Measurements from ENCODE around the gene PET117.
"Not testable (repeated sequence)": the region's sequence is repeated elsewhere in the genome, so short reads cannot be mapped to it uniquely, and the experiment has no call there.

PET117 gene

GRCh38 chr20:18101125-18101810, 36.4 kb upstream of the PET117 start:
- Histone ChIP-seq H3K9me3 (no peaks in the 10 kb centered on the region), H3K4me2 (no peak overlapping the region), H3K4me3 (no peak overlapping the region), H3K27me3 (no peaks in the 10 kb centered on the region), H4K20me1 (no peaks in the 10 kb centered on the region), H3K9ac (no peak overlapping the region), H3K4me1 (no peaks in the 10 kb centered on the region), H3K27ac (no peak overlapping the region), H3K36me3 (no peaks in the 10 kb centered on the region)
- TF ChIP-seq Cebpa-rat (IDR thresholded peaks at IDR 0.05) = no peak

GRCh38 chr20:18103497-18103896, 34.2 kb upstream of the PET117 start:
- no peak overlapping the region for H3K27ac ChIP-seq
- no peak overlapping the region for H3K4me2 ChIP-seq
- no peak overlapping the region for H3K9ac ChIP-seq
- no peaks in the 10 kb centered on the region for H3K4me1 ChIP-seq
- no peaks in the 10 kb centered on the region for H3K36me3 ChIP-seq
- H3K27me3 ChIP-seq = no peaks in the 10 kb centered on the region
- 0 out of 2 replicates have a peak, but pooled peaks cover 5% of the 10 kb centered on the region for H3K9me3 ChIP-seq
- no peak overlapping the region for H3K4me3 ChIP-seq
- TF ChIP-seq Cebpa-rat (IDR thresholded peaks at IDR 0.05) = no peak
- H4K20me1 ChIP-seq = no peaks in the 10 kb centered on the region

- H3K4me1 ChIP-seq = no peaks in the 10 kb centered on the region
- no peak overlapping the region for H3K4me2 ChIP-seq
- TF ChIP-seq Cebpa-rat (IDR thresholded peaks at IDR 0.05) = no peak
- H3K9ac ChIP-seq = no peak overlapping the region
- H3K36me3 ChIP-seq = no peaks in the 10 kb centered on the region
- 0 out of 2 replicates have a peak, but pooled peaks cover 5% of the 10 kb centered on the region for H3K9me3 ChIP-seq
- no peaks in the 10 kb centered on the region for H3K27me3 ChIP-seq
- no peak overlapping the region for H3K4me3 ChIP-seq
- H4K20me1 ChIP-seq = no peaks in the 10 kb centered on the region
- H3K27ac ChIP-seq = no peak overlapping the region
Observed at GRCh38 chr20:18108326-18108725, 29.3 kb upstream of the PET117 start.

GRCh38 chr20:18128574-18128973, 9.1 kb upstream of the PET117 start:
- Histone ChIP-seq H3K4me1 (peaks cover 12% of the 10 kb centered on the region), H3K4me2 (peak overlapping the region; percentile 34)
- H3K4me3 ChIP-seq, H3K27me3 ChIP-seq, H3K9ac ChIP-seq, H3K36me3 ChIP-seq, H3K9me3 ChIP-seq, H4K20me1 ChIP-seq, H3K27ac ChIP-seq: not testable (repeated sequence)

- Histone ChIP-seq H4K20me1 (no peaks in the 10 kb centered on the region), H3K9ac (no peak overlapping the region), H3K4me1 (peaks cover 18% of the 10 kb centered on the region), H3K36me3 (no peaks in the 10 kb centered on the region), H3K4me3 (no peak overlapping the region), H3K27me3 (no peaks in the 10 kb centered on the region), H3K4me2 (no peak overlapping the region), H3K9me3 (no peaks in the 10 kb centered on the region), H3K27ac (no peak overlapping the region)
- no peak for TF ChIP-seq Cebpa-rat (IDR thresholded peaks at IDR 0.05)
Observed at GRCh38 chr20:18132663-18133062, 5.0 kb upstream of the PET117 start.

GRCh38 chr20:18133962-18134361, 3.7 kb upstream of the PET117 start:
- peaks cover 12% of the 10 kb centered on the region for H3K4me1 ChIP-seq
- no peaks in the 10 kb centered on the region for H3K27me3 ChIP-seq
- H3K9ac ChIP-seq = no peak overlapping the region
- H4K20me1 ChIP-seq = no peaks in the 10 kb centered on the region
- no peaks in the 10 kb centered on the region for H3K36me3 ChIP-seq
- H3K4me3 ChIP-seq = no peak overlapping the region
- no peaks in the 10 kb centered on the region for H3K9me3 ChIP-seq
- no peak for TF ChIP-seq Cebpa-rat (IDR thresholded peaks at IDR 0.05)
- H3K27ac ChIP-seq = no peak overlapping the region
- no peak overlapping the region for H3K4me2 ChIP-seq

- Histone ChIP-seq H3K4me3 (peak overlapping the region; percentile 96), H3K4me2 (peak overlapping the region; percentile 90)
Observed at GRCh38 chr20:18138266-18138582, 561 bp downstream of the PET117 start.

GRCh38 chr20:18138639-18139583, 1.2 kb downstream of the PET117 start:
- Histone ChIP-seq H3K4me1 (peaks cover 26% of the 10 kb centered on the region), H3K9ac (peak overlapping the region; percentile 95)

More at GRCh38 chr20:18138266-18138582, 561 bp downstream of the PET117 start:
- peaks cover 26% of the 10 kb centered on the region for H3K4me1 ChIP-seq
- no peak for TF ChIP-seq Cebpa-rat (IDR thresholded peaks at IDR 0.05)
- H3K9me3 ChIP-seq = no peaks in the 10 kb centered on the region
- H3K27me3 ChIP-seq = no peaks in the 10 kb centered on the region
- peak overlapping the region; percentile 95 for H3K9ac ChIP-seq
- H4K20me1 ChIP-seq = peaks cover 11% of the 10 kb centered on the region; the same call in 1 of the 2 replicates
- peaks cover 18% of the 10 kb centered on the region for H3K36me3 ChIP-seq
- peak overlapping the region; percentile 96 for H3K27ac ChIP-seq

GRCh38 chr20:18139832-18140231, 2.2 kb downstream of the PET117 start:
- Histone ChIP-seq H3K4me3 (peak overlapping the region; percentile 96; the same call in 1 of the 2 replicates), H4K20me1 (peaks cover 15% of the 10 kb centered on the region; the same call in 1 of the 2 replicates), H3K4me2 (peak overlapping the region; percentile 90), H3K27ac (no peak overlapping the region), H3K4me1 (peaks cover 26% of the 10 kb centered on the region), H3K36me3 (peaks cover 32% of the 10 kb centered on the region), H3K9me3 (no peaks in the 10 kb centered on the region), H3K27me3 (no peaks in the 10 kb centered on the region), H3K9ac (peak overlapping the region; percentile 95; the same call in 1 of the 2 replicates)
- no peak for TF ChIP-seq Cebpa-rat (IDR thresholded peaks at IDR 0.05)

More at GRCh38 chr20:18138639-18139583, 1.2 kb downstream of the PET117 start:
- peak overlapping the region; percentile 96 for H3K4me3 ChIP-seq
- no peak for TF ChIP-seq Cebpa-rat (IDR thresholded peaks at IDR 0.05)
- peak overlapping the region; percentile 96 for H3K27ac ChIP-seq
- H3K4me2 ChIP-seq = peak overlapping the region; percentile 90
- no peaks in the 10 kb centered on the region for H3K9me3 ChIP-seq
- no peaks in the 10 kb centered on the region for H3K27me3 ChIP-seq
- H4K20me1 ChIP-seq = peaks cover 11% of the 10 kb centered on the region; the same call in 1 of the 2 replicates
- peaks cover 23% of the 10 kb centered on the region for H3K36me3 ChIP-seq

All from BLaER1 (cell line).